IMR-90 (cell line): ENCODE results near the gene COA1.

ENCODE experiments used
- CEBPB ChIP-seq: IDR thresholded peaks from 2 replicates; pipeline ENCODE4 v1.6.1; 2012; ENCODE audit warnings: low read depth, low read length, improper control_type of control experiment
- CHD1 ChIP-seq: IDR thresholded peaks from 2 replicates; pipeline ENCODE4 v1.6.1; 2012; ENCODE audit warnings: low read depth, low read length, improper control_type of control experiment
- FOS ChIP-seq: fragments of 150-350 bp; IDR thresholded peaks from 2 replicates; pipeline ENCODE4 v1.6.1; 2016; ENCODE audit warnings: low read depth, low read length
- MAFK ChIP-seq: IDR thresholded peaks from 2 replicates; pipeline ENCODE4 v1.6.1; 2012; ENCODE audit warnings: low read depth, low read length, improper control_type of control experiment
- MAZ ChIP-seq: IDR thresholded peaks from 2 replicates; pipeline ENCODE4 v1.6.1; 2012; ENCODE audit warnings: low read depth, mild to moderate bottlenecking, low read length, improper control_type of control experiment, moderate library complexity, borderline replicate concordance
- MXI1 ChIP-seq: IDR thresholded peaks from 2 replicates; pipeline ENCODE4 v1.6.1; 2012; ENCODE audit warnings: low read depth, mild to moderate bottlenecking, low read length, moderate library complexity, borderline replicate concordance
- NFE2L2 ChIP-seq: fragments of 150-350 bp; IDR thresholded peaks from 2 replicates; pipeline ENCODE4 v1.6.1; 2016; ENCODE audit warnings: low read depth, mild to moderate bottlenecking, low read length
- POLR2A ChIP-seq: IDR thresholded peaks from 2 replicates; pipeline ENCODE4 v1.6.1; 2012; ENCODE audit warnings: mild to moderate bottlenecking, low read depth, low read length
- RAD21 ChIP-seq: IDR thresholded peaks from 2 replicates; pipeline ENCODE4 v1.6.1; 2012; ENCODE audit warnings: low read length, improper control_type of control experiment
- RFX5 ChIP-seq: IDR thresholded peaks from 2 replicates; pipeline ENCODE4 v1.8.0; 2012; ENCODE audit warnings: low read depth, mild to moderate bottlenecking, low read length, moderate library complexity
- SMC3 ChIP-seq: fragments of 150-350 bp; IDR thresholded peaks from 2 replicates; pipeline ENCODE4 v1.6.1; 2016; ENCODE audit warnings: low read depth, mild to moderate bottlenecking, antibody characterized with exemption, low read length, moderate library complexity
- TF ChIP-seq, protein P1 (sequence below): conservative IDR thresholded peaks from 2 replicates; pipeline ENCODE4 v1.5.1; 2012; ENCODE audit warnings: mild to moderate bottlenecking, low read depth, low read length, improper control_type of control experiment
- TF ChIP-seq, protein P2 (sequence below): fragments of 150-350 bp; IDR thresholded peaks from 2 replicates; pipeline ENCODE4 v1.6.1; 2016; ENCODE audit warnings: low read depth, mild to moderate bottlenecking, low read length, moderate library complexity, borderline replicate concordance
- TF ChIP-seq, protein P3 (sequence below): fragments of 150-350 bp; IDR thresholded peaks from 2 replicates; pipeline ENCODE4 v1.6.1; 2017; ENCODE audit warnings: mild to moderate bottlenecking, antibody characterized with exemption, low read length, low read depth

DNA sequence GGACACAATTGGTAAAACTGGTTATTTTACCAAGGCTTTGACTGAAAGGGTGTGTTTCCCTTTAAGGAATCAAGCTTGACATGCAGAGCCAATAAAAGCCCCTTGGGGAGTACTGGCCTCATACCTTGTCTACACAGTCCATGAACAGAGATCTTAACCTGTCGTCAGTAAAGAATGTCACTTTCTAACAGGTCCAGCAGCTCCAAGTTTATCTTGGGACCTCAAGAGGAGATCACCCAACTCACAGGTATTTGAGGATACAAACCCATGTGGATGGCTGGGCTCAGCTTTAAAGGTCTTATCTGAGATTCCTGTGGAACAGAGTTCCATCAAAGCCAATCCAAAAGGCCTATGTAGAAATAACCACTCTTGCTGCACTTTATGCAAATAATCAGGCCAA is 61.3 kb downstream of the COA1 start:
- TF ChIP-seq, protein P1, sequence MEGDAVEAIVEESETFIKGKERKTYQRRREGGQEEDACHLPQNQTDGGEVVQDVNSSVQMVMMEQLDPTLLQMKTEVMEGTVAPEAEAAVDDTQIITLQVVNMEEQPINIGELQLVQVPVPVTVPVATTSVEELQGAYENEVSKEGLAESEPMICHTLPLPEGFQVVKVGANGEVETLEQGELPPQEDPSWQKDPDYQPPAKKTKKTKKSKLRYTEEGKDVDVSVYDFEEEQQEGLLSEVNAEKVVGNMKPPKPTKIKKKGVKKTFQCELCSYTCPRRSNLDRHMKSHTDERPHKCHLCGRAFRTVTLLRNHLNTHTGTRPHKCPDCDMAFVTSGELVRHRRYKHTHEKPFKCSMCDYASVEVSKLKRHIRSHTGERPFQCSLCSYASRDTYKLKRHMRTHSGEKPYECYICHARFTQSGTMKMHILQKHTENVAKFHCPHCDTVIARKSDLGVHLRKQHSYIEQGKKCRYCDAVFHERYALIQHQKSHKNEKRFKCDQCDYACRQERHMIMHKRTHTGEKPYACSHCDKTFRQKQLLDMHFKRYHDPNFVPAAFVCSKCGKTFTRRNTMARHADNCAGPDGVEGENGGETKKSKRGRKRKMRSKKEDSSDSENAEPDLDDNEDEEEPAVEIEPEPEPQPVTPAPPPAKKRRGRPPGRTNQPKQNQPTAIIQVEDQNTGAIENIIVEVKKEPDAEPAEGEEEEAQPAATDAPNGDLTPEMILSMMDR, result no peak
- no peak for TF ChIP-seq CEBPB
- TF ChIP-seq, protein P2, sequence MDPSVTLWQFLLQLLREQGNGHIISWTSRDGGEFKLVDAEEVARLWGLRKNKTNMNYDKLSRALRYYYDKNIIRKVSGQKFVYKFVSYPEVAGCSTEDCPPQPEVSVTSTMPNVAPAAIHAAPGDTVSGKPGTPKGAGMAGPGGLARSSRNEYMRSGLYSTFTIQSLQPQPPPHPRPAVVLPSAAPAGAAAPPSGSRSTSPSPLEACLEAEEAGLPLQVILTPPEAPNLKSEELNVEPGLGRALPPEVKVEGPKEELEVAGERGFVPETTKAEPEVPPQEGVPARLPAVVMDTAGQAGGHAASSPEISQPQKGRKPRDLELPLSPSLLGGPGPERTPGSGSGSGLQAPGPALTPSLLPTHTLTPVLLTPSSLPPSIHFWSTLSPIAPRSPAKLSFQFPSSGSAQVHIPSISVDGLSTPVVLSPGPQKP, result no peak
- TF ChIP-seq POLR2A, result no peak
- TF ChIP-seq FOS, result no peak
- TF ChIP-seq CHD1, result no peak
- no peak for TF ChIP-seq MXI1
- TF ChIP-seq, protein P3, sequence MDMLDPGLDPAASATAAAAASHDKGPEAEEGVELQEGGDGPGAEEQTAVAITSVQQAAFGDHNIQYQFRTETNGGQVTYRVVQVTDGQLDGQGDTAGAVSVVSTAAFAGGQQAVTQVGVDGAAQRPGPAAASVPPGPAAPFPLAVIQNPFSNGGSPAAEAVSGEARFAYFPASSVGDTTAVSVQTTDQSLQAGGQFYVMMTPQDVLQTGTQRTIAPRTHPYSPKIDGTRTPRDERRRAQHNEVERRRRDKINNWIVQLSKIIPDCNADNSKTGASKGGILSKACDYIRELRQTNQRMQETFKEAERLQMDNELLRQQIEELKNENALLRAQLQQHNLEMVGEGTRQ, result no peak
- TF ChIP-seq MAZ, result no peak
- no peak for TF ChIP-seq SMC3
- TF ChIP-seq MAFK, result no peak
- TF ChIP-seq RAD21, result no peak
- no peak for TF ChIP-seq NFE2L2
- TF ChIP-seq RFX5, result no peak
